Activated naive CD4-positive, alpha-beta T cell treated with anti-CD3 and anti-CD28 coated beads, Interleukin-2, amount 50 U/mL, for 24 hours (primary cell): ENCODE measurements around the gene DBNDD1.
A peak's percentile ranks its signal among the peaks of the same experiment; 100 is the strongest.

Experiments
- H3K27ac Mint-ChIP-seq: one replicate; pipeline ENCODE4 v1.8.0; 2021; ENCODE audit warnings: mild to moderate bottlenecking, mixed read lengths
- H3K27me3 Mint-ChIP-seq: one replicate; pipeline ENCODE4 v1.8.0; 2021; ENCODE audit warnings: mixed read lengths
- H3K36me3 Mint-ChIP-seq: one replicate; pipeline ENCODE4 v1.8.0; 2021; ENCODE audit warnings: mixed read lengths
- H3K4me1 Mint-ChIP-seq: one replicate; pipeline ENCODE4 v1.8.0; 2021; ENCODE audit warnings: mixed read lengths
- H3K4me3 Mint-ChIP-seq: one replicate; pipeline ENCODE4 v1.8.0; 2021; ENCODE audit warnings: mild to moderate bottlenecking, mixed read lengths
- H3K9me3 Mint-ChIP-seq: one replicate; pipeline ENCODE4 v1.8.0; 2021; ENCODE audit warnings: mixed read lengths

DBNDD1 gene

DNA sequence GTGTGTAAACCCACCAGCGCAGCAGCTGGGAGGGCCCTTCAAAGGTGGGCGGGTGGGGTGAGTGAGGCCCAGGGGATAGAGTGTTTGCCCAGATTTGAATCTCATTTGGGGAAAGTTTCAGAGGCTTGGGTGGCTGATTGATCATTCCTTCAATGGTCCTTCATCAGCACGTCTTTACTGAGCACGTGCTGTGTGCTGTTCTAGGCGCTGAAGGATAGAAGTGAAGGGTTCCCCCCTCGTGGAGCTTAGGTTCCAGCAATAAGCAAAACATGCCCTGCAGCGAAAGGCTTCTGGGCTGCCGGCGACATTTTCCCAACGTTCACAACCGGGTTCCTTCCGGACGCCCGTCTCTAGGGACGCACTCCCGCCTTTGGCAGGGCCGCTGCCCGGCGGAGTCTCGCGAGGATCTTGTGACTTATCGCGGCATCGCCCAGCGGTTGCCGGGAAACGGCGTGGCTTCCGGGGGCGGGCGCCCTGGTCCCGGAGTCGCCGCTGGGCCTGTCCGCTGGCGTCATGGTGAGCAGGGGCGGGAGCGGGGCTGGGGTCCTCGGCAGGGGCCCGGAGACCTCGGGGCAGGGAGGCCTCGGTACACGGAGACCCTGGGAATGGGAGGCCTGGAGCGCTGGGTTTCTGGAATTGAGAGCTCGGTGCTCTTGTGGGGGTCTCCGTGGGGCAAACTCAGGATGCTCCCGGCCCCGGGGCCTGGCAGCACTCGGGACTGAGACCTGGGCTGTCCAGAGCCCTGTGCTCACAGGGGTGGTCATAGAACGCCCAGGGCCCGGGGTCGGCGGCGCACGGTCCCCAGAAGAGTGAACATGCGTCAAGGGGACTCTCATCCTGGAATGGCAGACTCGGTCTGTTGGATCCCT, 3.2 kb upstream of the DBNDD1 start:
- Mint-ChIP-seq H3K4me3 (peak overlapping the region; percentile 83), H3K9me3 (peaks cover 6% of the 10 kb centered on the region), H3K4me1 (peaks cover 27% of the 10 kb centered on the region), H3K27me3 (peaks cover 2% of the 10 kb centered on the region), H3K36me3 (no peaks in the 10 kb centered on the region), H3K27ac (peak overlapping the region; percentile 86)

DNA sequence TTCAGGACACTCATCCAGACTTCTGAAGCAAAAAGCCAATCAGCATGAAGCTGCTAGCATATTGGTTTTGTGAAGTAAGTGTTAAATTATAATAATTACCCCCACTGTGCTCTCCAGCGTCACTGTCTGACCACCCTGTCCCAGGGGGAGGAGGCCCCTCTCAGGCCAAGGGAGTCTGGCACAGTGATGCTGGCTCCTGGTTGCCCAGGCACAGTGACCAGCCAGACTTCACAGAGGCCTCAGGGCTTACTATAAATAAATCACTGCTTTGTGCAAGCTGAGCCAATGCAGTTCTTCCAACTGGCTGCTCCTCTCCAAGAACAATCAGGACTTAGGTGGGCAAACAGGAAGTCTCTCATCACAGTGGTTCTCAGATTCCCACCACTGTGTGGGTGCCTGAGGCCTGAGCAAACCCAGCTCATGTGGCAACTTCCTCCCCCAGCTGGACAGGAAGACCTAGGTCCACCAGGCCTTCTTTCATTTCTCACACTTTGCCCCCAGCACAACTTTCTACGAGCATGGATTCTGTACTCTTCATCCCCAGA, 1.7 kb upstream of the DBNDD1 start:
- Mint-ChIP-seq H3K36me3 (no peaks in the 10 kb centered on the region), H3K9me3 (peaks cover 6% of the 10 kb centered on the region), H3K27me3 (peaks cover 2% of the 10 kb centered on the region), H3K4me3 (no peak overlapping the region), H3K27ac (peak overlapping the region; percentile 51), H3K4me1 (peaks cover 22% of the 10 kb centered on the region)

DNA sequence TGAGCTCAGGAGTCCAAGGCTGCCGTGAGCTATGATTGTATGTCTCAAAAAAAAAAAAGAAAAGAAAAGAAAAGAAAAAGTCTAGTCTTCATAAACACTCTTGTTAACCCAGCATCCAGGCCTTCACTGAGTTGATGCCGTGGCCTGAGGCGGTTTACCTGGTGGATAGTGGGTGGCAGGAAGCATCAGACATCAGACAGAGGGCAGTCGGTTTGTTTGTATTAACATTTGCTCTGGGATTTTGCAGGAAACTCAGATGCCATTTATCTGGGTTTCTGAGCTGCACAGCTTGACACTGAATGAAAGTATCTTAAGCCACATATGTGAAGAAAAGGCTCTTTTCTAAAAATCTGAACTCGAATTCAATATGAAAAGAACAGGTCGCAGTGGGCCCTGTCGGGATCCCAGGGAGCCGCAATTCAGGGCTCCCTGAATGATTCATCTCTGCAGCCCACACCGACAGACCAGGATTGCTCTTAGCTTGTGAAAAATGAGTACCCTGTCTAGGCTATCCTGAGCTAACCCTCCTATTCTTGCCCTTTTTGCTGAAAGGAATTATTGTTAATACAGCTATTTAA, 1.1 kb upstream of the DBNDD1 start:
- Mint-ChIP-seq H3K27ac (peak overlapping the region; percentile 69), H3K27me3 (peaks cover 2% of the 10 kb centered on the region), H3K9me3 (peaks cover 6% of the 10 kb centered on the region), H3K4me1 (peaks cover 20% of the 10 kb centered on the region), H3K36me3 (no peaks in the 10 kb centered on the region), H3K4me3 (peak overlapping the region; percentile 85)

DNA sequence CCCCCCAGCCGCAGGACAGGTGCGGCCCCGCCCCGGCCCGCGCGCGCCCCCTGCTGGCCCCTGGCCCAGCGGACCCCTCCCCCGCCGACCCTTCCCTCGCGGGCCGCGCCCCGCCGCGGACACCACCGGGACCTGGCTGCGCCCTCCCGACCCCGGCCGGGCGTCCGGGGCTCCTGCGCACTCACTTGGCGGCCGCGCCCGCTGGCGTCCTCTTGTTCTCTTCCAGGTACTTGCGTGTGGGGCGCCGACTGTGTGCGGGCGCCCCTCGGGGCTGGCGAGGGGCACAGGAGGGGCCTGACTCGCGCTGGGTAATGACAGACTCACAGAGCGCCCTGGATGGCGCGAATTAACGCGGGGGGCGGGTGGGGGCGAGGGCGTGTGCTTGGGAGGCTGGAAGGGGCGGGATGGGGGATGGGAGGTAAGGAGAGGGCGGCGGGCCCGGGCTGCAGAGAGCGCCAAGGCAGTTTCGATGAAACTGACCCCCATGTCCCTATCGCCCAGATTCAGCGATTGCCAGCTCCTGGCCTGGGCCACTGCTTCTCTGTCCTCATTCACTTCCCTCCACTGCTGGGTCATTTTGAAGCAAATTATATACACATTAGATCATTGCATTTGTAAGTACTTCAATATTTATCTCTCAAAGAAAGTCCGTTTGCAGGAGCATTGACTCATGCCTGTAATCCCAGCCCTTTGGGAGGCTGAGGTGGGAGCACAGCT, 445 bp upstream of the DBNDD1 start:
- Mint-ChIP-seq H3K36me3 (no peaks in the 10 kb centered on the region), H3K9me3 (peaks cover 6% of the 10 kb centered on the region), H3K4me3 (peak overlapping the region; percentile 85), H3K27me3 (peaks cover 2% of the 10 kb centered on the region), H3K4me1 (peaks cover 20% of the 10 kb centered on the region), H3K27ac (peak overlapping the region; percentile 69)

DNA sequence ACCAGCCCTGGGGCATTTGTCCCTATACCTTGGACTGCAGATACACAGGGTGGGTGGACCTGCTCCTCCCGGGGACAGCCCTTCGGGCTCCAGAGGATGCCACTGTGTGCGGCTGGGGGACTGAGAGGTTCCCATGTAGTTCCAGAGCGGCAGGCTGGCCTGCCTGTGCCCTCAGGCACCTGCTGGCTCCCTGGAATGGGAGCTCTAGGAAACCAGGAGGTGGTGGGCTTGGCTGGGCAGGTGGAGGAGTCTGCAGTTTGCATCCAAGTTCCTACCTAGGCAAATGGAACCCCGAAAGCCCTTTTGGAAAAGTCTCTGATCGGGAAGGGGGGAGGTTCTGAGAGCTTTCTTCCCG, 982 bp downstream of the DBNDD1 start:
- Mint-ChIP-seq H3K27ac (no peak overlapping the region), H3K4me1 (peaks cover 16% of the 10 kb centered on the region), H3K36me3 (no peaks in the 10 kb centered on the region), H3K9me3 (peaks cover 6% of the 10 kb centered on the region), H3K27me3 (peaks cover 2% of the 10 kb centered on the region), H3K4me3 (peak overlapping the region; percentile 81)

DNA sequence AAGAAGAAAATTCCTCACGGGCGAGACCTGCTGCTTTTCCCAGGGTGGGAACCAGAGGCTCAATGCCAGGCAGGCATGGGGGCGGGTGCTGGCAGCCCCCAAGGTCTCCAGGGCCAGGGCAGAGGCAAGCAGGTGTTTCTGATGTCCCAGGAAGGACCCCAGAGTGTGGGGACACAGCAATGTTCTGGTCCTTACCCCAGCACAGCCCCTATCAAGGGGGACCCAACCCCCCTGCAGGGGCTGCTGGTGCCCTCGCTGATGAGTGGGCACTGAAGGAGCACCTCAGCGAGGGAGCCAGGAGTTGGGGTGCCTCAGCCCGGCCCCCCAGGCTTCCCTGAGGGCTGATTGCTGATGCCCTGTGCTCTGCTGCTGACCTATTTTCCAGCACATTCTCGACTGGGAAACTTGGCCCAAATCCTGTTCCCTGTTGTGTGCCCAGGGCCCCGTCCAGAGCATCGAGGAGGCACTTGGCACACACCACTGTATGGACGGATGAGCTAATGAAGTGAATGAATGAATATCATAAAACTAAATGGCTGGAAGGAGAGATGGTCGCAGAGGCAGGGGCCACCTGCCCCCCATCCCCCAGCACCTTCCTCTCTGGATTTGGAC, 2.8 kb downstream of the DBNDD1 start:
- Mint-ChIP-seq H3K27me3 (peaks cover 2% of the 10 kb centered on the region), H3K4me3 (no peak overlapping the region), H3K36me3 (no peaks in the 10 kb centered on the region), H3K4me1 (peaks cover 9% of the 10 kb centered on the region), H3K9me3 (no peaks in the 10 kb centered on the region), H3K27ac (no peak overlapping the region)

DNA sequence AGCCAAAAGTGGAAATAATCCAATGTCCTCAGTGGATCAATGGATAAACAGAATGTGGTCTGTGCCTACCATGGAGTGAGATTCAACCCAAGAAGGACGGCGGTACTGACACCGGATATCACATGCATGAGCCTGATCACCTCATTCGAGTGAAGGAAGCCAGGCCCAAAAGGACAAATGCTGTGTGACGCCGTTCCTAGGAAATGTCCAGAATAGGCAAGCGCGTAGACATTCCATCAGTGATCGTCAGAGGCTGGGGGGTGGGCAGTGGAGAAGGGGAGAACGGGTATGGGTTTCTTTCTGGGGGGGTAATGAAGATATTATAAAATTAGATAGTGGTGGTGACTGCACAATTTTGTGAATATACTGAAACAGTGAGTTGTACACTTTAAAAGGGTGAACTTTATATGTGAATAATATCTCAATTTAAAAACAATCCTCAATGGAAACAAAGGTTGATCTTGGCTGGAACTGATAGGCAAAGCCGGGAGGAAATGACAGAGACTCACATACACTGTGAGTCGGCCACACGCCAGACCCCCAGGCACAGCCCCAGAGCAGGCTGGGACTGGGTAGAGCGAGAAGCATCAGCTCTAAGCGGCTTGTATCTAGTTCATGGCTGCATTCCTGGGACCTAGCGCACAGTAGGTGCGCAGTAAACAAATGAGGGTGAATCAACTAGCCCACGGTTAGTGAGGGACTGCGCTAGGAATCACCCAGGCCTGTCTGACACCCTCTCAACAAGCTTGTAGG, 3.5 kb downstream of the DBNDD1 start:
- no peaks in the 10 kb centered on the region for H3K36me3 Mint-ChIP-seq
- H3K27me3 Mint-ChIP-seq: peaks cover 2% of the 10 kb centered on the region
- H3K4me3 Mint-ChIP-seq: no peak overlapping the region
- H3K4me1 Mint-ChIP-seq: peaks cover 8% of the 10 kb centered on the region
- H3K9me3 Mint-ChIP-seq: no peaks in the 10 kb centered on the region
- H3K27ac Mint-ChIP-seq: no peak overlapping the region

DNA sequence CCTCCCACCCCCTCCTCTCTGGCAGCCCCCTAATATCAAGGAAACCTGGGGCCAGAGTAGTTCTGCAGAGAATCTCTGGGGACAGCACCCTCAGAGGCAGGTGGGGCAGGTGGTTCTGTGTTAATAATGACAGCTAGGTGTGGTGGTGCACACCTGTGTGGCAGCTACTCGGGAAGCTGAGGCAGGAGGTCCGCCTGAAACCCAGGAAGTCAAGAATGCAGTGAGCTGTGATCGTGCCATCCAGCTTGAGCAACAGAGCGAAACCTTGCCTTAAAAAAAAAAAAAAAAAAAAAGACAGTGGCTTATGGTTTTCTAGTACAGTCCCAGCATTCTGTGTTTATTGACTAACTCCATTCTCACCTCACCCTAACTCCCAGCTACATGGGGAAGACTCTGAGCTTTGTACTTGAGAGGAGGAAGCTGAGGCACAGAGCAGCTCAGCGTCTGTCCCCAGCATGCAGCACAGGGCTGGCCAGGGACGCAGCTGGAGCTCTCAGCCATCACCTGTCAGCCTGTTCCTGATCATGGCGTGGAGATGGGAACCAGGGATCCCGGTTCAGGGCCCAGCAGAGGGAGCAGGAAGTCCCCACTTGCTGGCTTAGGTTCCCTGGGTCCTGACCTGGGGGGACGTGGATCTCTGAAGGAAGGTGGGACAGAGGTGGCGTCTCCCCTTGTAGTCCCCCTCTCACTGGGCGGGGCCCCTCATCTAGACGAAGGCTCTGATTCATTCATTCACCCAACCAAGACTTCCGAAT, 6.1 kb downstream of the DBNDD1 start:
- no peaks in the 10 kb centered on the region for H3K27me3 Mint-ChIP-seq
- H3K36me3 Mint-ChIP-seq: no peaks in the 10 kb centered on the region
- no peak overlapping the region for H3K4me3 Mint-ChIP-seq
- H3K27ac Mint-ChIP-seq: no peak overlapping the region
- H3K9me3 Mint-ChIP-seq: no peaks in the 10 kb centered on the region
- peaks cover 21% of the 10 kb centered on the region for H3K4me1 Mint-ChIP-seq

DNA sequence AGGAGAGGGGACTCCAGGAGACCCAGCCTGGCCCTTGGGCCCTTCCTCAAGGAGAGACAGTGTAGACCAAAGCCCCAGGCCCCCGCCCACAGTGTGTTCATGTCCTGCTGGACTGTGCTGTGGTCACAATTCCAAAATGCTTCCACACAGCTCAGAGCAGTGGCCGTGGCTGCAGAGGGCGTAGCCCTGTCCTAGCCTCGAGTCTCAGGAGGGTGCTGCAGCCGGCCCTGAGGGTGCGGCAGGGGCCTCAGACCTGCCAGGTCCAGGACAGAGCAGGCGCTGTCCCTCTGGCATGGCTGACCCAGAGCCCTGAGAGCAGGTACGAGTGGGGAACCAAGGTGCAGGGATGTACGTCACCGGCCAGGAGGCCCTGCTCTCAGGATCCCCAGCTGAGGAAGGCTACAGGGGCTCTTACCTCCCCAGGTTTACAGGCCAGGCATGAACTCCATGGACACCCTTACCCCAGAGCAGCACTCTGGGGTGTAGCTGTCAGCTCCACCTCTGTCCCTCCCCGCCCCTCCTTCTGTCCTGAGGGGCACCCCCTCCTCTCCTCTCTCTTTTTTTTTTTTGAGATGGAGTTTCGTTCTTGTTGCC, 7.3 kb downstream of the DBNDD1 start:
- no peaks in the 10 kb centered on the region for H3K27me3 Mint-ChIP-seq
- H3K4me3 Mint-ChIP-seq: no peak overlapping the region
- H3K36me3 Mint-ChIP-seq: no peaks in the 10 kb centered on the region
- H3K27ac Mint-ChIP-seq: peak overlapping the region; percentile 10
- peaks cover 26% of the 10 kb centered on the region for H3K4me1 Mint-ChIP-seq
- no peaks in the 10 kb centered on the region for H3K9me3 Mint-ChIP-seq

DNA sequence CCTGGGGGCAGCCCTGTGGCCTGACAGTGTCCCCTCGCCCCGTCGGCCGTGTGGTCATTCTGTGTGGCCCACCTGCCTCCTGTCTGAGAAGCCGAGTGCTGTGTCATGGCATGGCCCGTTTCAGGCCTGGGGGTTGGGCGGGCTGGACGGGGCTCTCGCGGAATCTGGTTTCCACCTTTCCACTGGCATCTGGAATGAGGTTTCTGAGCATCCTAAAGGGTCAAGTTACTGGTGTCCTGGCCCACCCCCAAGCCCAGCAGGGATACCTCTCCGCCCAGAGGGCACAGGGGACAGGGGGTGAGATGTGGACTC, 7.8 kb downstream of the DBNDD1 start:
- no peak overlapping the region for H3K4me3 Mint-ChIP-seq
- no peaks in the 10 kb centered on the region for H3K9me3 Mint-ChIP-seq

DNA sequence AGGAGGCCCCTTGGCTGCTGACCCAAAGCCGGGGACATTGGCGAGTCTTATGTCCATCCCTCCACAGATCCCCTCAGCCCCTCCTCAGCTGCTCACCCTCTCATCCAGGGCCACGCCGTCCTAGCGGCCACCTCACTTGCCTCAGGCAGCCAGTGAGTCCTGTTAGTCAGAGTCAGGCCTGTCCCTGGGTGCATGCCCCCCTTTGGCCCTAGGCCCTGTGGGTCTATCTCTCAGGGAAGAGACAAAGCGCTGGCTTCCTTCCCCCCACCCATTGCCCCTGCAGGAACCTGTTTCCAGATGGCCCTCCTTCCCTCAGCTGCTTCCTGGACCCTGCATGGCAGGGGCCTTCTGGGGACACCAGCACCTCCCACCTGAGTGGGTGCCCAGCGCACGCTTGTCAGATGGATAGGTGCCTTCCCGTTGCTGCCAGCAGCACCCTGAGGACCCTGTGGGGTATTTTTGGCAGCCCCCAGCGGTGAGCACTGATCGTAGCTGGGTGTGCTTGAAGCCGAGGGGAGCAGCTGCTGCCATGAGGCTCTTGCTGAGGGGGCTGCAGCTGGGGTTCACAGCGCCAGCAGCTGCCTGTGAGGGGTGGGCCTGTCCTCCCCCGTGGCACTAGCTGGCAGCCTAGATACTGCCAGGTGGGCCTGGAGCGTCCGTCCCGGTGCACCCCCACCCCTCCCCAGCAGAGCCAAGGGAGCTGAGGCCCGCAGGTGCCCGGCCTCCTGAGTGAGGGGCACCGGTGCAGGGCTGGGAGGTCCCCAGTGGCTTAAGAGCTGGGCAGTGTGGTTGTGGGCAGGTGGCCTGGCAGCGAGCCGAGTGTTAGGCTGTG, 8.4 kb downstream of the DBNDD1 start:
- H3K4me3 Mint-ChIP-seq: no peak overlapping the region
- no peaks in the 10 kb centered on the region for H3K36me3 Mint-ChIP-seq
- peaks cover 26% of the 10 kb centered on the region for H3K4me1 Mint-ChIP-seq
- peak overlapping the region; percentile 46 for H3K27ac Mint-ChIP-seq
- no peaks in the 10 kb centered on the region for H3K9me3 Mint-ChIP-seq
- no peaks in the 10 kb centered on the region for H3K27me3 Mint-ChIP-seq

More for the DNA sequence above, 7.8 kb downstream of the DBNDD1 start:
- no peaks in the 10 kb centered on the region for H3K27me3 Mint-ChIP-seq
- H3K4me1 Mint-ChIP-seq: peaks cover 26% of the 10 kb centered on the region
- H3K27ac Mint-ChIP-seq: no peak overlapping the region
- no peaks in the 10 kb centered on the region for H3K36me3 Mint-ChIP-seq

DNA sequence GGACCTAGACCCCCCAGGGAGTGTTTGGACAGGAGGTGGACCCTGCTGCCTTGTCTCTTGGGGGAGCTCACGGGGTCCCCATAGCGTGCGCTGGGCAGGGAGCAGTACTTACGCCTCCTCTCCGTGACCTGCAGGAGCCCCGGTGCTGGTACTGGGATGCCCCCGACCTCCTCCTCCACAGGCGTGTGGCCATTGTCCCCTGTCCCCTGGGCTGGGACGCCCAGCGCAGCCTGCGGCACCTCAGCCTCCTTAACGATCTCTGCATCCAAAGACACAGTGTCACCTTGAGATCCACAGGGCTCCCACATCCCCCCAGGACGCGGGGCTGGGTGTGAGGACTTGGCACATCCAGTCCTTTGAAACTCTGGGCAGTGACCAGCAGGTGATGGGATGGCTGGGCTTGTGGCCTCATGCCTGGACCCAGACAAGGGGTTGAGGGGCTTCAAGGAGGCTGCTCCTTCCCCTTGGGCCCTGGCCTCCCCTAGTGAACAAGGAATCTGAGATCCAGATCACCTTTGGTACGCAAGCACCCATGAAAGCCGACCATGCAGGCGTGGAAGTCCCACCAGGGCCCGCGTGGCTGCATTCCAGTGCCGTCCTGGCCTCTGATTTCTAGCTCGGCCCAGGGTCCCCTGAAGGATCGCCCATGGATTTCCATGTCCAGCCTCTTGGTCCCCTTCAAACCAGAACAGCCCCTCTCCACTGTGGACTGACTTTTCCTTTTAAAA, 9.9 kb downstream of the DBNDD1 start:
- Mint-ChIP-seq H3K9me3 (no peaks in the 10 kb centered on the region), H3K4me3 (peak overlapping the region; percentile 81), H3K4me1 (peaks cover 26% of the 10 kb centered on the region), H3K27me3 (no peaks in the 10 kb centered on the region), H3K36me3 (no peaks in the 10 kb centered on the region), H3K27ac (peak overlapping the region; percentile 51)

DNA sequence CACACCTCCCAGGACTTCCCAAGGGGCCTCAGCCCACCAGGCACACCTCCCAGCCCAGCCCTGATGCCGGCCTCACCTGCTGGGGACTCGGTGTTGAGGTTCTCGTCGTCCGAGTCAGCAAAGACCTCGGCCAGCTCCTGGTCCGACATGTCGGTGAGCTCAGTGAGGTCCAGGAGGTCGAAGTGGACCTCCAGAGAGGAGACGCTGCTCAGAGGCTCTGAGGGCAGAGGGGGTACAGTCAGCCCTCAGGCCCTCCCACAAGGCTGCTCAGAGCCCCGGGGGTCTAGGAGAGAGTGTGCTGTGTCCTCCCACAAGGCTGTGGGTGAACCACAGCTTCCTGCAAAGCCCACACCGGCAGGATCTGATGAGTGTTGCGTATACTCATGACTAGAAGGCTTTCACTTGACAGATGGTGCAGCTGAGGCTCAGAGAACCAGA, 10.5 kb downstream of the DBNDD1 start:
- Mint-ChIP-seq H3K4me3 (peak overlapping the region; percentile 81), H3K27ac (peak overlapping the region; percentile 51), H3K27me3 (no peaks in the 10 kb centered on the region), H3K9me3 (no peaks in the 10 kb centered on the region), H3K4me1 (peaks cover 26% of the 10 kb centered on the region), H3K36me3 (no peaks in the 10 kb centered on the region)
